ENCODE results near the gene HERC3. TPM values are rescaled to one million over a fixed set of nuclear protein-coding genes. Genes with fewer than 3 reads are reported as not detected.
"Not testable (repeated sequence)": the region's sequence is repeated elsewhere in the genome, so short reads cannot be mapped to it uniquely, and the experiment has no call there.

Gene HERC3
- total RNA-seq, 1 donor from 2014 or later, result 55.0 TPM

DNA sequence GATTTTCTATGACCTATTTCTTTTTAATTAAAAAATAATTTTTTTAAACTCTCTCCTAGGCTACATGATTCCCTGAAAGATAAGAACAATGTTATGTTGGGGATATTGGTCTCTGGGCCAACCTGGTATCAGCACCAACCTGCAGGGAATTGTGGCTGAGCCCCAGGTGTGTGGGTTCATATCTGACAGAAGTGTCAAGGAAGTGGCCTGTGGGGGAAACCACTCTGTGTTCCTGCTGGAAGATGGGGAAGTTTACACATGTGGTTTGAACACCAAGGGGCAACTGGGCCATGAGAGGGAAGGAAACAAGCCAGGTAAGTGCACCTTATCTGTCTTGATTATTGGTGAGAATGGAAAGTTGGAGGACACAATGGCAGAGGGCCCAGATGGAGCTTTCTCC lies 13.5 kb downstream of the HERC3 start:
- FAIRE-seq (no peak), DNase-seq (ENCODE audit: low spot score in 2 of 2) (no peak)

DNA sequence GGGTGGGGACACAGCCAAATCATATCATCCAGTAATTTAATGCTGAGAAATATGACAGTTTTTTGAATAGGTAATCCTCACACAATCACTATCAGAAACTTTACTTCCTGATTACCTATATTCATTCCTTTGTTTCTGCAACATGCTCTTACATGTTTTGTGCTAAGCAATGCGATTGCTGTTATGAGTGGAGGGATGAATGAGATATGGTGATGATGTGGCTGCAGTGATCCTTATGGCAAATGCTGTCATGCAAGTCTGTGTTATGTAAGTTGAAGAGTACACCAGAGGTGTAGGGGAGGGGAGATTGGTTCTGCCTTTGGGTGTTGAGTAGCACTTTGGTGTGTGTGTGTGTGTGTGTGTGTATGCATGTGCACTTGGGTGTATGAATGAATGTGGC lies 14.6 kb downstream of the HERC3 start:
- no peak for FAIRE-seq

DNA sequence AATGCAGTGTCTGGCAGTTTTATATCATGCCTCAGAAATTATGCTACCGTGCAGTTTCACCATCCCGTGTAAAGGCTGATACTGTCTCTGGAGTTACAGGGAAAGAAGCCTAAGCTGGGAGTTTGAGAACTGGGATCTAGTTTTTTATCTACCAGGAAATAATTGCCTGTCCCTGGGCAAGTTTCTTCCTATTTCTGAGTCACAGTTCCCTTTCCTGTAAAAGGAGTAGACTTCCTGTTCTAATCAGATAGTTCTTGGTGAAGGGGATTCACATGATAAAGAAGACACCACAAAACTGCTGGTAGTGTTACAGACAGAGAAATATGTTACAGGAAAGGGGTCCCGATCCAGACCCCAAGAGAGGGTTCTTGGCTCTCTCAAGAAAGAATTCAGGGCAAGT lies 17.1 kb downstream of the HERC3 start:
- DNase-seq (ENCODE audit: low spot score in 2 of 2) (no peak), FAIRE-seq (no peak)

More for the DNA sequence above, 14.6 kb downstream of the HERC3 start:
- DNase-seq (ENCODE audit: low spot score in 2 of 2), result no peak

DNA sequence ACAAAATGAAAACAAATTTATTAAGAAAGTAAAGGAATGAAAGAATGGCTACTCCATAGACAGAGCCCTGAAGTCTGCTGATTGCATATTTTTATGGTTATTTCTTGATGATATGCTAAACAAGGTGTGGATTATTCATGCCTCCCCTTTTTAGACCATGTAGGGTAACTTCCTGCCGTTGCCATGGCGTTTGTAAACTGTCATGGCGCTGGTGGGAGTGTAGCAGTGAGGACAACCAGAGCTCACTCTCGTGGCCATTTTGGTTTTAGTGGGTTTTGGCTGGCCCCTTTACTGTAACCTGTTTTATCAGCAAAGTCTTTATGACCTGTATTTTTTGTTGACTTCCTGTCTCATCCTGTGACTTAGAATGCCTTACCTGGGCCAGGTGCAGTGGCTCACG lies 17.5 kb downstream of the HERC3 start:
- not testable (repeated sequence) for DNase-seq (ENCODE audit: low spot score in 2 of 2); FAIRE-seq

DNA sequence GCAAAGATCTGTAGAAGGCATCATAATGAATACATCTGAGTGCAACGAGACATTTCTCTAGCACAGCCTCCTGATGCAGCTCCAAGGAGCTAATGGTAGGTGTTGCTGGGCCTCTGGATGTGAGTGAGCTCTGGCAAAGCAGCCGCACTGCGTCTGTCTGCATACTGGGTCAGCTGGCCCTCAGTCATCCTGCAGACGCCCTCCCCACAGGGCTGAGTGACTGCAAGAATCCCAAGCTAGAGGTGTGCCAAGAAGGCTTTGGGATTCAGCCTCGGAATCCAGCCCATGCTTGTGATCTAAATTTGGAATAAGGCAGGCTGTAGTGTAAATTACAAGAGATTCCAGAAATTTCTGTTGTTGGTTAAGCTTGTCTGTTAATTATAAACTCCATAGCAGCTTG lies 18.5 kb downstream of the HERC3 start:
- DNase-seq (ENCODE audit: low spot score in 2 of 2) (peak in 1 of 2 donors; percentile 33), FAIRE-seq (no peak)

DNA sequence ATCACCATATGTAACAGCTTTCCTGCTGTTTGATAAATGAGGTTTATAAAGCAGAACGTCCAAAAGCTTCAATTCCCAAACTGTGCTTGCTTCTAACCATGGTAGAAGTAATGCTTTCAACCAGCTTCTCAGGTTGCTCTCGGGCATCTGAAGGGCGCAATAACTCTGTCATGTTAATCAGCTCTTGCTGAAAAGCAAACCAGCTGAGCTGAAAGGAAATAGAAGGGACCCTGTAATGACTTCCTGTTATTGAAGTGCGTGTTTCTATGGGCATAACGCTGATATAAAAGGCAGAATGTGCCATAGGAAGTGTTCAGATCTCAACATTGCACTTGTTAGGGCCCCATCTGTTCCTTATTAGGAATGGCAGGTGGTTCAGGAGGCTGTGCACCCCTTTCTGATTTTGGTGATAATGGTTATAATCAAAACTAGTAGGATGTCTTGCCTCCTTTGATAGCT lies 21.2 kb downstream of the HERC3 start:
- FAIRE-seq (no peak), DNase-seq (ENCODE audit: low spot score in 2 of 2) (no peak)

DNA sequence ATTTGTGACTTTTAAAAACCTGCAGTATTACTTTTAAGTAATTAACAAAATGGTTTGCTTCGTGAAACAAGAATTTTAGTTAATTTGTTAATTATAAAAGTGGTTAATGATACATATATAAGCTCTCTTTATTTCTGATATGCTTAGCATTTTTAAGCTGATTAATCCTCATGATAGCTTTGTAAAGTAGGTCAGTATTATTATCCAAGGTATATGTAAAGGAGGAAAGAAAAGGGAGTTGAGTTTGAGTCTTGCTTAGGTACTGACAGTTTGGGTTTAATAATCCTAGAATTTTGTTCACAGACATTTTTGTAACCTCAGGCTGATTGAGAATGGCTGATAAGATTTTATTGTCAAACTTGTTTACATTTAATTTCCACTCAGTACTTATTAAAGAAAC lies 21.8 kb downstream of the HERC3 start:
- FAIRE-seq, result no peak

DNA sequence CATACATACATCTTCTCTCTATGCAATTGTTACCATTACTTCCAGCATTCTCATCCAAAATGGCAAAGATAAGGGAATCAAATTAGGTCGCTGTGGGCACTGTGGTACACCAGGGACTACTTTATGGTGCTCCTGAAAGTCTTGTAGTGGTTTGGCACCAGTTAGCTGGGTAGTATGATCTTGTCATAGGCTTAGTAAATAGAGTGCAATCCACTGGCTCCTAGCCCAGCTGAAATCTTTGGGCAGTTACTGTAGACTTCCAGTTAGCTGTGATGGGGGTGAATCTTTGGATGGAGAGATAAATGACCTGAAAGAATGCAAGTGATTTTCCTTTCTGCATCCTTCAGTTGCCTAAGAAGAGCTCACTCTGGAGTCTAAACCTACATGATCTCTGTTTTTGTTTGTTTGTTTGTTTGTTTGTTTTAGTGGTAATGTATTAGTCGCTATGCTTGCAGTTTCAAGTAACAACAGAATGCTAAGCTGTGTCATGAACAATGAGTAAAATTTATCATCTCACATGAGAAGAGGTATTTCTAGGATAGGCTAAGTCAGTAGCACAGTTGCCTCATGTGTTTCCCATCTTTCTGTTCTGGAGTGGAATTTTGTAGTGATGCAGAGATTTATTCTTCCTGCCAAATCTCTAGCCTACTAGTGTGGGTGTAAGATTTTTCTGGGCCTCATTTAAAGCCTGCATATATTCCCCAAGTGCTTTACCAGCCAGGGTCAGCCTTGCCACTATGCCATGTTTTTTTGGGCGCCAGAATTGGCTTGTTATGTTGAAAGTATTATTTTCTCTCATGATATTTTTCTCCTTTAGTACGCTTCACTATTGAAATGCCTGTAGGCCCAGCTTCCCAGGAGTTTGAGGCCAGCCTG lies 24.2 kb downstream of the HERC3 start:
- DNase-seq (ENCODE audit: low spot score in 2 of 2) (no peak), FAIRE-seq (no peak)

More for the DNA sequence above, 21.8 kb downstream of the HERC3 start:
- no peak for DNase-seq (ENCODE audit: low spot score in 2 of 2)

DNA sequence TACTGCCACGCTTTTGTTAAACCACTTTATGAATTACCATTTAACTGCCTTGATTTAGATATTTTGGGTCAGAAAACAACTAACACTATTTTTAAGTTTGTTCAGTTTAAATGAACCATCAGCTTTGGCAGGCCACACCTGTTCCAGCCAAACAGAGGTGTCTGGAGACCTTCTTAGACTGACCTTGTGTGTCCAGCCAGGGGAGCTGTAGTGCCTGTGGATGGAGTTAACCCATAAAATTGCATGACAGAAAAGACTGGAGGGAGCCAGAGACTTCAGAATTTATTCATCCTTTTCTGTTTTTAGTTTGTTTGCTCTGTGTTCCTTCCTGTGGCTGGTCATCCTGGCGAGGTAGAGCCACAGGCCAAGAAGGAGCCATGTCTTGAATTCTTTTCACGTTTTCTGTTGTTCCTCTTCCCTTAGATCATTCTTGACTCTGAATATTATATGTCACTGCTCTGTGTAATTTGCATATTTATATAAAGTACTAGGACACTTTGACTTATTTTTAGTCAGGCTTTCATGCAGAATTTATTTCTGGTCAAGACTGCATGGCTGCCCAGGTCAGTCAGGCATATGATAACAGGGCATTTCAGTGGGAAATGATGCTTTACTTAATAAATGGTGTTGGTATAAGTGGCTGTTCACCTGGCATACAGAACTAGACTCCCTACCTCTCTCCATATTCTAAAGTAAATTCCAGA lies 26.7 kb downstream of the HERC3 start:
- no peak for FAIRE-seq
- DNase-seq (ENCODE audit: low spot score in 2 of 2), result no peak

DNA sequence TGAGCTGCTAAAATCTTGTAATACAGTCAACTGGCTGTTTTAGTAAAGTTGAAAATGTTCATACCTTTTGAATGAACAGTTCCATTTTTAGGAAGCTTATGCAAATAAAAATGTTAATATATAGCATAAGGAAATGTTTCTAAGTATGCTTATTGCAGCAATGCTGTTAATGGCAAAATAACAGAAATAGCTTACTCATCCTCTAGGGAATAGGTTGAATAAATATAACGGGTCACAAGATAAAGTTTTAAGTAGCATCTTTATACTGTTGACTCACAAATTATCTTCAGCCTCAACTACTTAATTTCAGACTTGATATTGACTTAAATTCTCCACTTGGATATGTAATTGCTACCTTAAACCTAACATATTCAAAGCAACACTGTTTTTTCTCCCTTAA lies 27.7 kb downstream of the HERC3 start:
- DNase-seq (ENCODE audit: low spot score in 2 of 2) (no peak), FAIRE-seq (no peak)

DNA sequence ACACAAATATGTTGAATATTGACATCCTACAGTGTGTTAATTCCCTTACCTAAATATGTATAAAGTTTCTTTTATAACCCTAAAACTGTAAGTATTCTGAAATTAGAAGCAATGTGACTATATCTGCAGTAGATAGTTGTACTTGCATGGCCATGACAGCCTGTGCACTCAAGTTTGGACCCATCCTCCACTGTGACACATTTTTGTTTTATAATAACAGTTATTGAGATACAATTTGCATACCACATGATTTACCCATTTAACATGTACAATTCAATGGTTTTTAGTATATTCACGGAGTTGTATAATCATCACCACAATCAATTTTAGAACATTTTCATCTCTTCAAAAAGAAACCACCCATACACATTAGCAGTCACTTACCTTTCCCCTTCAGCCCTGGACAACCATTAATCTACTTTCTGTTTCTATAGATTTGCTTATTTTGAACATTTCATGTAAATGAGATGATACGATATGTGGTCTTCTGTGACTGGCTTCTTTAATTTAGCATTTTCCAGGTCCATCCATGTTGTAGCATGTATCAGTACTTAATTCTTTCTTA lies 29.6 kb downstream of the HERC3 start:
- no peak for FAIRE-seq

DNA sequence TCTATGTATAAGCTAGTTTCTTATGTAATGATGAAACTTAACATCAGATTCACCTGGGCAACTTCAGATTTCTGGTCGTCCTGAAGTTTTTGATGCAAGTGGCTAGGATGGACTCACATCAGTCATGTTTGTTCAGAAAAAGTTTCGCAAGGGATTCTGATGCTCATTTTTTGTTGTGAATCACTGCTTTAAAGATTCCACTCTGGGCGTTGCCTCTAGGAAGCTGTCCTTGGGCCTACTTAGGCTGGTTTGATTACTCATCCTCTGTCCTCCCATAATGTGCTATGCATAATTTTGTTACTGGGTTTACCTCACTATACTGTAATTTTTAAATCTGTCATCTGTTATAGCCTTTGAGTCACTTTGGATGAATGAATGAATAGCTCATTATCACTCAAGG lies 30.8 kb downstream of the HERC3 start:
- DNase-seq (ENCODE audit: low spot score in 2 of 2) (no peak), FAIRE-seq (no peak)

More for the DNA sequence above, 29.6 kb downstream of the HERC3 start:
- no peak for DNase-seq (ENCODE audit: low spot score in 2 of 2)

DNA sequence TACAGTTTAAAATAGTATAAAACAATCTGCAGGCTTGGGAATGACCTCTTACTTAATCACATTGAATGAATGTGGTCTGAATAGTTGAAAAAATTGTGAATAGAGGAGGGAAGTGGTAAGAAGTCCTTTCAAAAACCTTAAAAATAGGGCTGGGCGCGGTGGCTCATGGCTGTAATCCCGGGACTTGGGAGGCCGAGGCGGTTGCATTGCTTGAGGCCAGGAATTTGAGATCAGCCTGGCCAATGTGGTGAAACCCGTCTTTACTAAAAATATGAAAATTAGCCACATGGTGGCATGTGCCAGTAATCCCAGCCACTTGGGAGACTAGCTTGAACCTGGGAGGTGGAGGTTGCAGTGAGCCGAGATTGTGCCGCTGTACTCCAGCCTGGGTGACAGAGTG lies 36.5 kb downstream of the HERC3 start:
- DNase-seq (ENCODE audit: low spot score in 2 of 2) (no peak), FAIRE-seq (no peak)

DNA sequence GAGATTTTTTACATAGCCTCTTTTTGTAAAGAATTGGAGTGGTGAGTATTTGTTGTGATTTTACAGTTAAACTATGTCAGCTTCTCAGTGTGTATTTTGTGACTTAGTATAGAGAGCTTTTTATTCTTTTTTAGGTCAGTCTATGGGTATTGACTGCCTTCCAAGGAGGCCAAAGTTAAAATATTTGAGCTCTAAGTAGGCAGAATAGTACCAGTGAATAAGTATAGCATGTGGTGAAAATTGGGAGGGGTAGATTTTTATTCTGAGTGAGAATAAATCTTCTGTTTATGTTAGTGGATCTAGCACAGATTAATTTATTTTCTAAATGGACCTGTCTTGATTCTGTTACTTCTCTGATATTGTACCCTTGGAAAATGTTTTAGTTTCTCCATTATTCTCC lies 37.5 kb downstream of the HERC3 start:
- FAIRE-seq (no peak), DNase-seq (ENCODE audit: low spot score in 2 of 2) (no peak)

DNA sequence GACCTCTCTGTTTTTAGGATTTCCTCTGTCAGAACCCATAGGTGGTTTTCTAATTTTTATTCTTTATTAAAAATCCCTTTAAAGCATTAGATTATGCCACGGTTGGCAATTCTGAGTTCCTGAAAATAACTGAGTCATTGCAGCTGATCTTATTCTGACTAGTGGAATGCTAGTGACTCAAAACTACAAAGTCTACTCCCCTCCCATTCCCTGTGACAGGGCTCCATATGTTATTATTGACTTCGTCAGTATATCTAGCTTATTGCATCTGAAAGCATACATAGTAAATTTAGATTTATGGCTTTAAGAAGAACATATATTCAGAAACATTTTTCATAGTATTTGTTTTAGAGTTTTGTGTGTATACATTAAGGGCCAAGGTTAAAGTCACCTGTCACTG lies 38.5 kb downstream of the HERC3 start:
- FAIRE-seq, result no peak
- no peak for DNase-seq (ENCODE audit: low spot score in 2 of 2)

DNA sequence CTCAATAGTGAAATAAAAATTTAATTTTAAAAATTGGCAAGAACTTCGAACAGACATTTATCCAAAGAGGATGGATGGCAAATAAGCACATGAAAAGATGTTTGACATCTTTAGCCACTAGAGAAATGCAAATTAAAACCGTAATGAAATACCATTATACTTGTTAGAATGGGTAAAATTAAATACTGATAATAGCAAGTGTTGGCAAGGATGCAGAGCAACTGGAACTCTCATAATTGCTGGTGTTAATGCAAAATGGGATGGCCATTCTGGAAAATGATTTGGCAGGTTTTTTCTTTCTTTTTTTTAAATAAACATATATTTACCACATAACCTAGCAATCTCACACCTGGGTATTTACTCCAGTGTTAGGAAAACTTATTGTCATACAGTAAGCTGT lies 51.7 kb downstream of the HERC3 start:
- DNase-seq (ENCODE audit: low spot score in 2 of 2), result no peak
- FAIRE-seq, result no peak

DNA sequence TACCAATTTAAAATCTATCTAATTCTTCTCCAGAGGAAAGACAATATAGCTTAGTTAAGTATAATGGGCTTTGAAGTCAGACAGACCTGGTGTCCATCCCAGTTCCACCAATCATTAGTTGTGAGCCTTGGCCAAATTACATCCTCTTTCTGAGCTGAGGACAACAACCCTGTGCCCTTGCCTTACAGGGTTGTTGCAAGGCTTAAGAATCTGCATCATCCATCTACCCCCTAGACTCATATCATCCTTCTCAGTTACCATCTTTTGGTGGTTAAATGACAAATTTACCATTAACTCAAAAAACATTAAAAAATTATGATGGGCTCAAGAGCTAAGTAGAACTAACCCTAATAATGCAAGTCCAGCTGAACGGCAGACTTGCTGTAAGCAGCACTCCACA lies 53.7 kb downstream of the HERC3 start:
- no peak for FAIRE-seq
- no peak for DNase-seq (ENCODE audit: low spot score in 2 of 2)

DNA sequence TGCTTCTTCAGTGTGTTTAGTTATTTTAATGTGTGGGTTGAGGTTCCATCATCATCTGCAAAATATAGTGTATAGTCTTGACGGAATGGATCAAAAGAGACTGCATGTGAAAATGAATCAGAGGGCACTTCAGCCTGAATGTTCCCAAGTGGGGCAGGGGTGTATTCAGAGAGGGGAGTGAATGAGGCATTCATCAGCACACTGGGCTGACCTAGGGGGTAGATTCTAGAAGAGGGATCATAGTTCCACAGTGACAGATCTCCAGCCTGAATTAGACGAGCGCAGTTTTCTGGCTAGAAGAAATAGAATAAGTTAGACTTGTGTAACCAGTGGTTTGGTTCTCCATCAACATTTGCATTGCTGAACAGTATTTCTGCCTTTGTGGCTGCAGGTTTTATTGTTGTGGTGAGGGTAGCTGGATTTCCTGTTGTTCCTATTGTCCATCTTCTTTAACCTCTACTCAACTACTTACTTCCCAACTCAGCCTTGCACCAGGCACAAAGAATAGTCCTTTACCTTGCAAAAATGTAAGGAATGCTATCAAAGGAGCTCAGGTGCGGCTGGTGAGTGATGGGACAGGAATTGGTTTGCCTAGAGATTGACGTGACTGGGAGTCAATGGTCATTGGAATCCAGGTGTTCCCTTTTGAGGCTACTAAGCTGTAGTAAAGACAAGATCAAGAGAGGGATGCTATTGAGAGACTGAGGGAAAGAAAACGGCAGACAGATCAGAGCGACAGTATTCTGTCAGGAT lies 54.4 kb downstream of the HERC3 start:
- DNase-seq (ENCODE audit: low spot score in 2 of 2) (no peak), FAIRE-seq (no peak)

DNA sequence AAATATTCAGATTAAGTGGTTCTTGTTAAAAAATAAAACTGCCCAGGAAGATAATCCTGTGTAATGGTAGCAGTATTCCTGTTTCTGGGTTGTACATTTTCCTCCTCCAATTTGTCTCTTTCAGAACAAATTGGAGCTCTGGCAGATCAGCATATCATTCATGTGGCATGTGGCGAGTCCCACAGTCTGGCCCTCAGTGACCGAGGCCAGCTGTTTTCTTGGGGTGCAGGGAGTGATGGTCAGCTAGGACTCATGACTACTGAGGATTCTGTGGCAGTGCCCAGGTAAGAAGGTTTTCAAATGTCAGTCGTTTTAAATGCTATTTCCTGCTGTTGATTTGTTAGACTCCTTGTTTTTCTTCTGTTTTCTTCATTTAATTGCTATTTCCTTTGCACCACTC lies 57.4 kb downstream of the HERC3 start:
- FAIRE-seq (no peak), DNase-seq (ENCODE audit: low spot score in 2 of 2) (no peak)

DNA sequence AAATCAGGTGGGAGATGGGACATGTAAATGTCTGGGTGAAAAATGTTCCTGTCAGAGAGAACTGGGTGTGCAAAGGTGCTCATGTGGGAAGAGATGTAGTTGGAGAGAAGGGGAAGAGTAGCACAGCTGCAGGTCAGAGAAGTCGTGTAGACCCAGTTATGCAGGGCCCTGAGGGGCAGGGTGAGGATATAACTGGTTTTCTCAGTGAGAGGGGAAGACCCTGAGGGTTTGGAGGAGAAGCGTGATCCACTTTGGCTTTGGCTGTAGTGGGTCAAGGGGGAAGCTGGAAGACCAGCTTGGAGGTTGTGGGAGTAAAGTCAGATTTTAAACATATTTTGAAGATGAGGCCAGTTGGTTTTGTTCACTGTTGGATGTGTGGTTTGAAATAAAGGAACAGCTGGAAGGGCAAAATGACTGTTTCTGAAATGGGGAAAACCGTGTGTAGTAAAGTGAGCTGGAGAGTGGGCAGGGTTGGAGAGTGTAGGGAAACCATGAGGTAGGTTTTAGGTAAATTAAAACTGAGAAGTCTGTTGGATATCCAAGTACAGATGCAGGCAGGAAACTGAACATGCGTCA lies 61.2 kb downstream of the HERC3 start:
- no peak for FAIRE-seq
- DNase-seq (ENCODE audit: low spot score in 2 of 2), result no peak

Data from frontal cortex (tissue), 4 donors.